ENCODE results near the gene SLC12A8. TPM values are rescaled to one million over a fixed set of nuclear protein-coding genes. Genes with fewer than 3 reads are reported as not detected.

Gene SLC12A8
- total RNA-seq, 2 experiments from 2014 or later, result 3.9 to 5.6 TPM

- ChIA-PET POLR2A (no interaction called here), CTCF (interaction anchor here (1.2 kb wide), 1 partner anchor 80 kb away, joined by 3 read pairs; no protein-coding TSS in a partner anchor)
These were observed 48.6 kb downstream of the SLC12A8 start for GRCh38 chr3:125163739-125164601.

GRCh38 chr3:125161607-125162219 lies 50.8 kb downstream of the SLC12A8 start:
- ChIA-PET CTCF (no interaction called here), POLR2A (no interaction called here)

GRCh38 chr3:125160606-125161371 lies 51.8 kb downstream of the SLC12A8 start:
- POLR2A ChIA-PET, result no interaction called here
- CTCF ChIA-PET, result no interaction called here

GRCh38 chr3:125157183-125157582 lies 55.4 kb downstream of the SLC12A8 start:
- ChIA-PET POLR2A (no interaction called here), CTCF (no interaction called here)

GRCh38 chr3:125156456-125156855 lies 56.1 kb downstream of the SLC12A8 start:
- CTCF ChIA-PET, result no interaction called here
- POLR2A ChIA-PET, result no interaction called here

- POLR2A ChIA-PET, result no interaction called here
These were observed 57.7 kb downstream of the SLC12A8 start for GRCh38 chr3:125154800-125155269.

GRCh38 chr3:125154110-125154509 lies 58.4 kb downstream of the SLC12A8 start:
- ChIA-PET POLR2A (no interaction called here), CTCF (interaction anchor here (0.7 to 1.2 kb wide), 2 partner anchors 61 to 431 kb away, joined by 3 read pairs; no protein-coding TSS in a partner anchor)

More at GRCh38 chr3:125154800-125155269, 57.7 kb downstream of the SLC12A8 start:
- CTCF ChIA-PET, result interaction anchor here (0.6 to 1.2 kb wide), 3 partner anchors 54 to 430 kb away, joined by 3 read pairs; no protein-coding TSS in a partner anchor

GRCh38 chr3:125152951-125153350 lies 59.6 kb downstream of the SLC12A8 start:
- POLR2A ChIA-PET, result no interaction called here
- CTCF ChIA-PET, result no interaction called here

GRCh38 chr3:125151916-125152315 lies 60.6 kb downstream of the SLC12A8 start:
- ChIA-PET POLR2A (no interaction called here), CTCF (no interaction called here)

GRCh38 chr3:125151442-125151817 lies 61.1 kb downstream of the SLC12A8 start:
- ChIA-PET CTCF (no interaction called here), POLR2A (no interaction called here)

- POLR2A ChIA-PET, result no interaction called here
- CTCF ChIA-PET, result interaction anchor here (0.6 to 1.4 kb wide), 4 partner anchors 10 to 223 kb away, joined by 3 to 4 read pairs (median 3); no protein-coding TSS in a partner anchor
These were observed 61.8 kb downstream of the SLC12A8 start for GRCh38 chr3:125150525-125151441.

- ChIA-PET POLR2A (no interaction called here), CTCF (interaction anchor here (1.4 kb wide), 1 partner anchor 97 kb away, joined by 3 read pairs; no protein-coding TSS in a partner anchor)
These were observed 63.1 kb downstream of the SLC12A8 start for GRCh38 chr3:125149462-125149861.

- ChIA-PET CTCF (no interaction called here), POLR2A (no interaction called here)
These were observed 63.7 kb downstream of the SLC12A8 start for GRCh38 chr3:125148836-125149235.

- ChIA-PET POLR2A (no interaction called here), CTCF (interaction anchor here (0.6 kb wide), 1 partner anchor 40 kb away, joined by 3 read pairs; no protein-coding TSS in a partner anchor)
These were observed 64.3 kb downstream of the SLC12A8 start for GRCh38 chr3:125148016-125148812.

- ChIA-PET POLR2A (no interaction called here), CTCF (no interaction called here)
These were observed 65.1 kb downstream of the SLC12A8 start for GRCh38 chr3:125147491-125147820.

GRCh38 chr3:125146626-125147490 lies 65.7 kb downstream of the SLC12A8 start:
- POLR2A ChIA-PET, result no interaction called here
- CTCF ChIA-PET, result no interaction called here

GRCh38 chr3:125145751-125146475 lies 66.6 kb downstream of the SLC12A8 start:
- POLR2A ChIA-PET, result no interaction called here
- CTCF ChIA-PET, result no interaction called here

Data from activated CD8-positive, alpha-beta memory T cell treated with anti-CD3 and anti-CD28 coated beads for 36 hours (primary cell).